Smooth muscle cell (in vitro differentiated cells): ENCODE results near the gene ARMC2. TPM values are rescaled to one million over a fixed set of nuclear protein-coding genes. Genes with fewer than 3 reads are reported as not detected.

Experiments used
- DNase-seq: peaks from one replicate; lab custom pipeline; 2025; ENCODE audit not compliant: unreplicated experiment; lab: John Stamatoyannopoulos, UW
- H2AFZ ChIP-seq: fragments of 200-600 bp; sonication (generic); 2 replicates; pipeline ENCODE4 v1.6.0; 2016; ENCODE audit warnings: antibody characterized with exemption, low read depth, mild to moderate bottlenecking
- H3F3A ChIP-seq: fragments of 200-600 bp; sonication (generic); 2 replicates; pipeline ENCODE4 v1.6.0; 2017; ENCODE audit warnings: antibody characterized with exemption, low read depth
- H3K27ac ChIP-seq: fragments of 200-600 bp; sonication (generic); 2 replicates; pipeline ENCODE4 v1.5.1; 2016; ENCODE audit warnings: low read depth, mild to moderate bottlenecking
- H3K27me3 ChIP-seq: fragments of 200-600 bp; sonication (generic); 2 replicates; pipeline ENCODE4 v1.6.1; 2016; ENCODE audit warnings: low read depth, mild to moderate bottlenecking
- H3K36me3 ChIP-seq: fragments of 200-600 bp; sonication (generic); 2 replicates; pipeline ENCODE4 v1.5.1; 2016; ENCODE audit warnings: low read depth
- H3K4me1 ChIP-seq: fragments of 200-600 bp; sonication (generic); 2 replicates; pipeline ENCODE4 v1.5.1; 2016; ENCODE audit warnings: low read depth
- H3K4me2 ChIP-seq: fragments of 200-600 bp; sonication (generic); 2 replicates; pipeline ENCODE4 v1.6.0; 2016; ENCODE audit warnings: mild to moderate bottlenecking
- H3K4me3 ChIP-seq: fragments of 200-600 bp; sonication (generic); 2 replicates; pipeline ENCODE4 v1.5.1; 2016; ENCODE audit warnings: mild to moderate bottlenecking
- H3K79me2 ChIP-seq: fragments of 200-600 bp; sonication (generic); 2 replicates; pipeline ENCODE4 v1.6.0; 2016; ENCODE audit warnings: low read depth, mild to moderate bottlenecking
- H3K9ac ChIP-seq: fragments of 200-600 bp; sonication (generic); 2 replicates; pipeline ENCODE4 v1.6.0; 2016; ENCODE audit warnings: low read depth
- H3K9me3 ChIP-seq: fragments of 200-600 bp; sonication (generic); replicated peaks from 2 replicates; pipeline ENCODE4 v1.5.1; 2016; ENCODE audit warnings: low read depth
- H4K20me1 ChIP-seq: fragments of 200-600 bp; sonication (generic); 2 replicates; pipeline ENCODE4 v1.6.0; 2016; ENCODE audit warnings: low read depth
- WGBS: methylation state at CpG from one replicate; pipeline ENCODE4 v1.1.7; 2016; ENCODE audit warnings: low lambda C conversion rate; 5-methylcytosine and 5-hydroxymethylcytosine counted together
- polyA plus RNA-seq: library from polyadenylated mRNA; unstranded; fragments of >200 nt; fragmentation: Nextera tagmentation; extraction: Ambion mirVana; gene quantifications from 2 replicates; pipeline ENCODE4 v1.2.1, GENCODE V29; 2016
- total RNA-seq: library from RNA; depleted of rRNA; stranded (reverse); fragments of >200 nt; gene quantifications from 2 replicates; pipeline ENCODE4 v1.2.3, GENCODE V29; 2014
- TF ChIP-seq, protein P1 (sequence below): fragments of 200-600 bp; sonication (generic); IDR thresholded peaks from 2 replicates; pipeline ENCODE4 v1.5.1; 2017; ENCODE audit warnings: borderline replicate concordance, mild to moderate bottlenecking, antibody characterized with exemption; ENCODE audit not compliant: insufficient read depth, poor library complexity, severe bottlenecking

Gene ARMC2
- total and polyA plus RNA-seq, 2 experiments from 2014 or later: 2.0 to 2.6 TPM

DNA sequence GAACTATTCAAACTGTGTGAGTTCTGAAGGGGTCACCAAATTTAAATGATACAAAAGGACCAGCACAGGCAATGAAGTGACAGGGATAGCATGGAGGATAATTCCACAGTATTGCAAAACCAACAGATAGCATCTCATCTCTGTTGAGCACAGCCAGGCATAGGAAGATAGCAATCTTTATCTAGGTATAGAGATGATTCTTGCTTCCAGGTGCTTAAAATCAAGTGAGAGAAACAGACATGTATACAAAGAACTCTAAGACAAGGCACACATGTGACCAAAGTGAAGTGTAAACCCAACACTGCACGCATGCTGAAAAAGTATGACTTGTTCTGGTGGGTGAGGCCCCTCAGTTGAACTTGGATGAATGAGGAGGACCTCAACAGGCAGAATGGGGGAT lies 48.4 kb upstream of the ARMC2 start:
- Histone ChIP-seq H3K4me3 (no peak overlapping the region), H3F3A (peaks cover 6% of the 10 kb centered on the region), H4K20me1 (no peaks in the 10 kb centered on the region), H3K27ac (no peak overlapping the region), H3K4me1 (peaks cover 18% of the 10 kb centered on the region), H2AFZ (no peak overlapping the region), H3K36me3 (no peaks in the 10 kb centered on the region), H3K4me2 (no peak overlapping the region), H3K9ac (no peak overlapping the region), H3K9me3 (no peaks in the 10 kb centered on the region), H3K27me3 (no peaks in the 10 kb centered on the region), H3K79me2 (no peaks in the 10 kb centered on the region)
- DNase-seq: no peak
- 87% methylated on average over 1 of the region's 1 CpG for WGBS
- TF ChIP-seq, protein P1, sequence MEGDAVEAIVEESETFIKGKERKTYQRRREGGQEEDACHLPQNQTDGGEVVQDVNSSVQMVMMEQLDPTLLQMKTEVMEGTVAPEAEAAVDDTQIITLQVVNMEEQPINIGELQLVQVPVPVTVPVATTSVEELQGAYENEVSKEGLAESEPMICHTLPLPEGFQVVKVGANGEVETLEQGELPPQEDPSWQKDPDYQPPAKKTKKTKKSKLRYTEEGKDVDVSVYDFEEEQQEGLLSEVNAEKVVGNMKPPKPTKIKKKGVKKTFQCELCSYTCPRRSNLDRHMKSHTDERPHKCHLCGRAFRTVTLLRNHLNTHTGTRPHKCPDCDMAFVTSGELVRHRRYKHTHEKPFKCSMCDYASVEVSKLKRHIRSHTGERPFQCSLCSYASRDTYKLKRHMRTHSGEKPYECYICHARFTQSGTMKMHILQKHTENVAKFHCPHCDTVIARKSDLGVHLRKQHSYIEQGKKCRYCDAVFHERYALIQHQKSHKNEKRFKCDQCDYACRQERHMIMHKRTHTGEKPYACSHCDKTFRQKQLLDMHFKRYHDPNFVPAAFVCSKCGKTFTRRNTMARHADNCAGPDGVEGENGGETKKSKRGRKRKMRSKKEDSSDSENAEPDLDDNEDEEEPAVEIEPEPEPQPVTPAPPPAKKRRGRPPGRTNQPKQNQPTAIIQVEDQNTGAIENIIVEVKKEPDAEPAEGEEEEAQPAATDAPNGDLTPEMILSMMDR: no peak

DNA sequence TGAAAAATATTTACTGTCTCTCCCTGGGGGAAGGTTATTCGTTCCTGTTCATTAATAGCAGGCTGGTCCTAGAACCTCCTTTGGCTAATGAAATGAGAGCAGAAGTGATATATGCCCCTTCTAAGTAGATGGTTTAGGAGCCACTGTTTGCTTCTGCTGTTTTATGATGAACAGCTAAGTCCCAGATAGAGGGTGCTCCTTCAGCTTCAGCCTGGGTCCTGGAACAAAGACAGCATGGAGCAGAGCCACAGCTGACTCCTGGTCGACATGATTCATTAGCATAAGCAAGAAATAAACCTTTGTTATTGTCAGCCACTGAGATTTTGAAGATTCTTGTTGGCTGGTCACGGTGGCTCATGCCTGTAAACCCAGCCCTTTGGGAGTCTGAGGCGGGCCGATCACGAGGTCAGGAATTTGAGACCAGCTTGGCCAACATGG lies 47.8 kb upstream of the ARMC2 start:
- TF ChIP-seq, protein P1: no peak
- H3F3A ChIP-seq: peaks cover 6% of the 10 kb centered on the region
- H3K79me2 ChIP-seq: no peaks in the 10 kb centered on the region
- WGBS: 47% methylated on average over 6 of the region's 6 CpGs
- H3K9me3 ChIP-seq: no peaks in the 10 kb centered on the region
- H3K4me2 ChIP-seq: no peak overlapping the region
- H3K4me1 ChIP-seq: peaks cover 18% of the 10 kb centered on the region
- H3K36me3 ChIP-seq: no peaks in the 10 kb centered on the region
- peak overlapping the region; percentile 14 for H3K27ac ChIP-seq
- no peak for DNase-seq
- no peak overlapping the region for H3K4me3 ChIP-seq
- no peaks in the 10 kb centered on the region for H3K27me3 ChIP-seq
- no peaks in the 10 kb centered on the region for H4K20me1 ChIP-seq
- H2AFZ ChIP-seq: peak overlapping the region; percentile 61
- H3K9ac ChIP-seq: no peak overlapping the region

DNA sequence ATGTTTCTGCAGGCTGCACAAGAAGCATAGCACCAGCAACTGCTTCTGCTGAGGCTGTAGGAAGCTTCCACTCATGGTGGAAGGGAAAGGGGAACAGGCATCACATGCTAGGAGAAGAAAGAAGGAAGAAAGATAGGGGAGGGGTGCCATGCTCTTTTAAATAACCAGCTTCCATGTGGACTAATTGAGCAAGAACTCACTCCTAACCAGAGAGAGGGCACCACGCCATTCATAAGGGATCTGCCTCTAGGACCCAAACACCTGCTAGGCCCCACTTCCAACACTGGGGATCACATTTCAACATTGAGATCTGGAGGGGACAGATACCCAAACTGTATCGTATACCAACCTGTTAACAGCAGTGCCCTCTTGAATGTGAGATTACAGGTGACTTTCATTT lies 46.9 kb upstream of the ARMC2 start:
- no peak overlapping the region for H3K4me2 ChIP-seq
- H3F3A ChIP-seq: peaks cover 6% of the 10 kb centered on the region
- H3K27ac ChIP-seq: no peak overlapping the region
- H3K9me3 ChIP-seq: no peaks in the 10 kb centered on the region
- no peaks in the 10 kb centered on the region for H3K36me3 ChIP-seq
- H3K9ac ChIP-seq: no peak overlapping the region
- no peak overlapping the region for H3K4me3 ChIP-seq
- H3K27me3 ChIP-seq: no peaks in the 10 kb centered on the region
- no peak for DNase-seq
- no peaks in the 10 kb centered on the region for H3K79me2 ChIP-seq
- no peak overlapping the region for H2AFZ ChIP-seq
- TF ChIP-seq, protein P1: no peak
- H4K20me1 ChIP-seq: no peaks in the 10 kb centered on the region
- H3K4me1 ChIP-seq: peaks cover 18% of the 10 kb centered on the region
- 90% methylated on average over 2 of the region's 2 CpGs for WGBS

DNA sequence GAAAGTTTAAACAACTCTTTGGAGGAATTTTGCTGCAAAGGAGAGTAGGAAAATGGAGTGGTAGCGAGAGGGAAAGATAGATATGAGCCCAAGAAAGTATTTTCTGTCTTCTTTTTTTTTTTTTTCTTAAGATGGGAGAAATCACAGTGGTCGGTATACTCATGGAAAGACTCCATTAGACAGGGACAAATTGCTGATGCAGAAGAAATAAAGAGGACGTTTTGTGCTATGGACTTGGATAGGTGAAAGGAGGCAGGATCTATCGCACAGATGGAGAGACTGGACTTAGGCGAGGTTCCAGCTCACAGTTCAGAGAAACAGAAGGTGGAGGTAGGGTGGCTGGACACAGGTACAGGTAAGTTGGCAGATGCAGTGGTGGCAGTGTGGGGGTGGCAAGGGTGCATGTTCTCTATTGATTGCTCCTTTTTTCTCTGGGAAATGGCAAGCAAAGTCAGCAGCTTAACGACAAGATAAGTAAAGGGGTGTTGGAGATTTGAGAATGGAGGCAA lies 44.2 kb upstream of the ARMC2 start:
- peaks cover 6% of the 10 kb centered on the region for H3F3A ChIP-seq

More for the DNA sequence above, 44.2 kb upstream of the ARMC2 start:
- no peaks in the 10 kb centered on the region for H4K20me1 ChIP-seq
- H3K9me3 ChIP-seq: no peaks in the 10 kb centered on the region
- DNase-seq: no peak
- no peak overlapping the region for H2AFZ ChIP-seq
- TF ChIP-seq, protein P1: no peak
- H3K27me3 ChIP-seq: no peaks in the 10 kb centered on the region
- peaks cover 4% of the 10 kb centered on the region for H3K4me1 ChIP-seq
- no peaks in the 10 kb centered on the region for H3K36me3 ChIP-seq
- H3K4me2 ChIP-seq: no peak overlapping the region
- H3K9ac ChIP-seq: no peak overlapping the region
- 92% methylated on average over 6 of the region's 6 CpGs for WGBS
- H3K79me2 ChIP-seq: no peaks in the 10 kb centered on the region
- H3K27ac ChIP-seq: no peak overlapping the region
- H3K4me3 ChIP-seq: no peak overlapping the region
